GM12878 (cell line): ENCODE measurements around the gene ZC3H15. TPM values are rescaled to one million over a fixed set of nuclear protein-coding genes. Genes with fewer than 3 reads are reported as not detected.
"Not testable (repeated sequence)": the region's sequence is repeated elsewhere in the genome, so short reads cannot be mapped to it uniquely, and the experiment has no call there.

Source experiments
- ATAC-seq: fragments of 200-7000 bp; cut with Tn5 transposase; 3 replicates; pipeline ENCODE4 v1.9.1; 2020; ENCODE audit warnings: mild to moderate bottlenecking, moderate library complexity
- BruUV-seq: library from RNA; stranded (reverse); fragments of 400-500 nt; replicated peaks from 2 replicates; lab custom pipeline; 2021; lab: Mats Ljungman, UMichigan
- CTCF ChIA-PET: fragments of 300-600 bp; sonication (Branson Sonifier 250); formaldehyde crosslinking; extraction: SDS; loops from one replicate; lab custom pipeline; 2021; ENCODE audit warnings: inconsistent platforms; lab: Yijun Ruan, JAX
- POLR2A ChIA-PET: fragments of 350-600 bp; formaldehyde crosslinking; extraction: SDS; loops from one replicate; lab custom pipeline; 2021; ENCODE audit warnings: inconsistent platforms; lab: Charles Lee
- RAD21 ChIA-PET: fragments of 300-600 bp; sonication (Branson Sonifier 250); formaldehyde crosslinking; loops from one replicate; lab custom pipeline; 2023; ENCODE audit warnings: antibody characterized with exemption; ENCODE audit not compliant: unreplicated experiment; lab: Charles Lee
- SMC1A ChIA-PET: fragments of 300-600 bp; sonication (Branson Sonifier 250); formaldehyde crosslinking; loops from one replicate; lab custom pipeline; 2023; ENCODE audit not compliant: unreplicated experiment, uncharacterized antibody; lab: Charles Lee
- DNase-seq: peaks from one replicate; pipeline ENCODE4 v3.0.0-alpha.2; 2011; ENCODE audit warnings: low read depth, low spot score
- FAIRE-seq: peaks from 3 replicates; lab custom pipeline; 2011; peaks lifted over from hg19 to GRCh38; lab: Jason Lieb, UNC
- H2AFZ ChIP-seq: 2 replicates; pipeline ENCODE4 v1.6.0; 2011; ENCODE audit warnings: low read depth, low read length, control low read depth; ENCODE audit not compliant: control insufficient read depth
- H3K27ac ChIP-seq: 2 replicates; pipeline ENCODE4 v1.5.1; 2011; ENCODE audit warnings: control low read depth; ENCODE audit not compliant: control insufficient read depth, insufficient read depth
- H3K27me3 ChIP-seq, 2 experiments: replicated peaks in 1 of 2; 2 replicates each; pipeline versions ENCODE4 v1.6.0 to v1.6.1; 2011; ENCODE audit warnings: low read length in 1 of 2; ENCODE audit not compliant: control insufficient read depth in 2 of 2, insufficient read depth in 2 of 2
- H3K36me3 ChIP-seq, 2 experiments: 2 replicates each; pipeline ENCODE4 v1.5.1; 2011; ENCODE audit warnings: low read length in 1 of 2; ENCODE audit not compliant: control insufficient read depth in 2 of 2, insufficient read depth in 2 of 2
- H3K4me1 ChIP-seq: 2 replicates; pipeline ENCODE4 v1.6.1; 2011; ENCODE audit warnings: mild to moderate bottlenecking, low read length, moderate library complexity, mixed read lengths; ENCODE audit not compliant: control insufficient read depth, insufficient read depth
- H3K4me2 ChIP-seq: 2 replicates; pipeline ENCODE4 v1.6.0; 2011; ENCODE audit warnings: control low read depth; ENCODE audit not compliant: control insufficient read depth, insufficient read depth
- H3K4me3 ChIP-seq: fragments of 200-600 bp; sonication (generic); 2 replicates; pipeline ENCODE4 v1.5.1; 2016
- H3K79me2 ChIP-seq: 2 replicates; pipeline ENCODE4 v1.6.0; 2011; ENCODE audit warnings: low read length; ENCODE audit not compliant: control insufficient read depth, insufficient read depth
- H3K9ac ChIP-seq: 2 replicates; pipeline ENCODE4 v1.8.0; 2011; ENCODE audit warnings: low read length, control low read depth, mixed read lengths; ENCODE audit not compliant: control insufficient read depth, insufficient read depth
- H3K9me3 ChIP-seq: replicated peaks from 3 replicates; pipeline ENCODE4 v1.5.1; 2011; ENCODE audit warnings: mild to moderate bottlenecking, low read length; ENCODE audit not compliant: control insufficient read depth, insufficient read depth
- H4K20me1 ChIP-seq: 2 replicates; pipeline ENCODE4 v1.6.0; 2011; ENCODE audit not compliant: control insufficient read depth, insufficient read depth
- BACH1 ChIP-seq: fragments of 450-650 bp; IDR thresholded peaks from 2 replicates; pipeline ENCODE4 v1.6.1; 2017; ENCODE audit warnings: mild to moderate bottlenecking, borderline replicate concordance
- CREB1 ChIP-seq: IDR thresholded peaks from 2 replicates; pipeline ENCODE4 v1.6.1; 2012; ENCODE audit warnings: low read depth, mild to moderate bottlenecking, inconsistent platforms
- E4F1 ChIP-seq: fragments of 450-650 bp; IDR thresholded peaks from 2 replicates; pipeline ENCODE4 v1.6.1; 2018; ENCODE audit warnings: borderline replicate concordance, mild to moderate bottlenecking; ENCODE audit not compliant: partially characterized antibody
- FOXK2 ChIP-seq: fragments of 450-650 bp; IDR thresholded peaks from 2 replicates; pipeline ENCODE4 v1.6.1; 2017; ENCODE audit warnings: mild to moderate bottlenecking, moderate library complexity
- HDAC6 ChIP-seq: fragments of 200-600 bp; sonication (generic); IDR thresholded peaks from one replicate; pipeline ENCODE4 v1.8.0; 2017; ENCODE audit warnings: antibody characterized with exemption; ENCODE audit not compliant: unreplicated experiment
- IKZF1 ChIP-seq: fragments of 450-650 bp; conservative IDR thresholded peaks from 2 replicates; pipeline ENCODE4 v1.6.1; 2017; ENCODE audit warnings: antibody characterized with exemption, mild to moderate bottlenecking
- KAT2A ChIP-seq: conservative IDR thresholded peaks from 2 replicates; pipeline ENCODE4 v1.6.1; 2011; ENCODE audit warnings: low read depth, low read length; ENCODE audit not compliant: control insufficient read depth
- MXI1 ChIP-seq: fragments of 150-350 bp; IDR thresholded peaks from 2 replicates; pipeline ENCODE4 v1.6.1; 2011; ENCODE audit warnings: low read depth, mild to moderate bottlenecking, inconsistent platforms, low read length, improper control_type of control experiment
- RUNX3 ChIP-seq: IDR thresholded peaks from 2 replicates; pipeline ENCODE4 v1.6.1; 2012; ENCODE audit warnings: low read length, inconsistent platforms
- ZBTB33 ChIP-seq: fragments of 450-650 bp; IDR thresholded peaks from 2 replicates; pipeline ENCODE4 v1.6.1; 2017; ENCODE audit warnings: mild to moderate bottlenecking
- ZNF217 ChIP-seq: fragments of 450-650 bp; IDR thresholded peaks from 2 replicates; pipeline ENCODE4 v1.6.1; 2017; ENCODE audit warnings: antibody characterized with exemption, mild to moderate bottlenecking
- ZZZ3 ChIP-seq: IDR thresholded peaks from 2 replicates; pipeline ENCODE4 v1.6.1; 2011; ENCODE audit warnings: low read depth; ENCODE audit not compliant: control insufficient read depth, insufficient read length
- WGBS: methylation state at CpG from one replicate; pipeline ENCODE4 v1.1.6; 2016; ENCODE audit warnings: low lambda C conversion rate; ENCODE audit not compliant: insufficient replicate concordance, insufficient coverage; ENCODE audit errors: missing lambda C conversion rate; 5-methylcytosine and 5-hydroxymethylcytosine counted together
- in situ Hi-C: fragments of 300-500 bp; cut with MboI; formaldehyde crosslinking; loops from 9 replicates; pipeline ENCODE4 v1.14.3; 2018; ENCODE audit warnings: mixed read lengths
- intact Hi-C: fragments of 100-400 bp; cut with micrococcal nuclease; formaldehyde crosslinking; loops from one replicate; pipeline ENCODE4 v1.14.2; 2022; ENCODE audit not compliant: unreplicated experiment
- polyA plus RNA-seq, 11 experiments: library from polyadenylated mRNA; depleted of rRNA in 4 of 11; unstranded in 6 of 11; stranded (reverse) in 5 of 11; fragments of >200 nt; fragmentation: Nextera tagmentation in 4 of 11; fragmentation: Illumina TruSeq in 1 of 11; extraction: Ambion mirVana in 4 of 11; extraction: Trizol in 1 of 11; gene quantifications; 1 replicate in 1 of 11; 2 replicates in 10 of 11; pipeline versions ENCODE4 v1.2.1 to v1.2.3, GENCODE V29; 2011 to 2016; ENCODE audit warnings: inconsistent platforms in 2 of 11, missing spikeins in 2 of 11, low read depth in 1 of 11
- total RNA-seq, 4 experiments: library from RNA; depleted of rRNA in 3 of 4; stranded (reverse); fragments of >200 nt in 3 of 4; fragmentation: Illumina TruSeq in 1 of 4; extraction: Trizol in 1 of 4; gene quantifications; 2 replicates each; pipeline versions ENCODE4 v1.2.1 to v1.2.3, GENCODE V29; 2013 to 2021

Gene ZC3H15
- total and polyA plus RNA-seq, 10 of the 15 experiments (the other 5 are each of a cell fraction or from before 2014, with no cell fraction given): 51.5 to 152 (median 123) TPM

- Histone ChIP-seq H3K36me3 (no peaks in the 10 kb centered on the region), H2AFZ (no peak overlapping the region), H3K27me3 (no peaks in the 10 kb centered on the region), H3K9ac (no peak overlapping the region), H4K20me1 (no peaks in the 10 kb centered on the region), H3K4me2 (no peak overlapping the region), H3K27ac (no peak overlapping the region), H3K4me3 (no peak overlapping the region), H3K4me1 (no peaks in the 10 kb centered on the region), H3K9me3 (no peaks in the 10 kb centered on the region; the same call in 1 of the 3 replicates), H3K79me2 (no peaks in the 10 kb centered on the region)
- DNase-seq: no peak
- 60% methylated on average over 2 of the region's 2 CpGs for WGBS
- CTCF ChIA-PET: no interaction called here
- in situ Hi-C loops: loop anchor here (25.0 kb wide), 1 partner anchor 830 kb away; no protein-coding TSS in a partner anchor
- SMC1A ChIA-PET: interaction anchor here (0.7 kb wide), 1 partner anchor 14 kb away, joined by 3 read pairs; no protein-coding TSS in a partner anchor
- no peak for FAIRE-seq
- BruUV-seq: no TSS peak
- intact Hi-C loops: loop anchor here (10.0 kb wide), 3 partner anchors 483 to 1183 kb away; partner anchors contain the start of gene FSIP2
- no peak for ATAC-seq
- POLR2A ChIA-PET: interaction anchor here (0.6 to 0.7 kb wide), 2 partner anchors 1843 to 1917 kb away, joined by 4 read pairs; no protein-coding TSS in a partner anchor
- RAD21 ChIA-PET: no interaction called here
- TF ChIP-seq BACH1 (no peak), ZNF217 (no peak), FOXK2 (no peak), HDAC6 (no peak), ZBTB33 (no peak), E4F1 (no peak), RUNX3 (no peak), IKZF1 (no peak), CREB1 (no peak), KAT2A (no peak), ZZZ3 (no peak), MXI1 (no peak)
Observed at GRCh38 chr2:186467421-186467820, 18.6 kb upstream of the ZC3H15 start.

- DNase-seq, H3K4me1 ChIP-seq, H3K36me3 ChIP-seq, H3K9me3 ChIP-seq, BruUV-seq, POLR2A ChIA-PET, intact Hi-C loops, H3K27me3 ChIP-seq, SMC1A ChIA-PET, H3K9ac ChIP-seq, CTCF ChIA-PET, H2AFZ ChIP-seq, FAIRE-seq, H3K79me2 ChIP-seq, H4K20me1 ChIP-seq, ATAC-seq, H3K4me3 ChIP-seq, H3K27ac ChIP-seq, RAD21 ChIA-PET, H3K4me2 ChIP-seq: not testable (repeated sequence)
- in situ Hi-C loops: loop anchor here (25.0 kb wide), 1 partner anchor 836 kb away; no protein-coding TSS in a partner anchor
- WGBS: 97% methylated on average over 10 of the region's 49 CpGs
Observed at GRCh38 chr2:186472722-186473493, 13.2 kb upstream of the ZC3H15 start.
